ENCODE measurements around the gene PPIL1. TPM values are rescaled to one million over a fixed set of nuclear protein-coding genes. Genes with fewer than 3 reads are reported as not detected.
A peak's percentile ranks its signal among the peaks of the same experiment; 100 is the strongest.

Gene PPIL1
- total and polyA plus RNA-seq, 4 donors, result 9.6 to 33.7 (median 12.7) TPM

GRCh38 chr6:36844232-36845170, 30.1 kb downstream of the PPIL1 start:
- DNase-seq (no peak), ATAC-seq (ENCODE audit: low FRiP score) (no peak)
- Histone ChIP-seq H3K4me1 (ENCODE audit: control insufficient read depth in 1 of 2, insufficient read depth in 2 of 2, low read length in 2 of 2) (no peaks in the 10 kb centered on the region), H3K27ac (ENCODE audit: low read depth in 1 of 2, low read length in 2 of 2) (no peak overlapping the region), H3K36me3 (ENCODE audit: control insufficient read depth in 1 of 2, insufficient read depth in 2 of 2, low read length in 1 of 2) (no peaks in the 10 kb centered on the region), H3K9me3 (ENCODE audit: control insufficient read depth, low read length) (no peaks in the 10 kb centered on the region), H3K4me3 (ENCODE audit: low read length in 2 of 2) (no peak overlapping the region), H3K27me3 (ENCODE audit: control insufficient read depth in 1 of 2, insufficient read depth in 2 of 2, low read length in 1 of 2) (no peaks in the 10 kb centered on the region)
- 86 to 88% methylated on average over 19 of the region's 19 CpGs for WGBS, 2 donors
- intact Hi-C loops (cut with DNase I), result loop anchor here in 1 of 2 donors (5.0 kb wide), 1 partner anchor 57 kb away; no protein-coding TSS in a partner anchor

- H3K9me3 ChIP-seq (ENCODE audit: control insufficient read depth, low read length), result no peaks in the 10 kb centered on the region
- no peaks in the 10 kb centered on the region for H3K27me3 ChIP-seq (ENCODE audit: control insufficient read depth in 1 of 2, insufficient read depth in 2 of 2, low read length in 1 of 2)
- no peak for DNase-seq
- intact Hi-C loops (cut with DNase I), result no loop called here
- no peaks in the 10 kb centered on the region for H3K36me3 ChIP-seq (ENCODE audit: control insufficient read depth in 1 of 2, insufficient read depth in 2 of 2, low read length in 1 of 2)
- no peak for ATAC-seq (ENCODE audit: low FRiP score)
- no peaks in the 10 kb centered on the region for H3K4me1 ChIP-seq (ENCODE audit: control insufficient read depth in 1 of 2, insufficient read depth in 2 of 2, low read length in 2 of 2)
- WGBS, 2 donors, result 52 to 64% methylated on average over 4 of the region's 4 CpGs
- H3K27ac ChIP-seq (ENCODE audit: low read depth in 1 of 2, low read length in 2 of 2), result no peak overlapping the region
- no peak overlapping the region for H3K4me3 ChIP-seq (ENCODE audit: low read length in 2 of 2)
These were observed 31.4 kb downstream of the PPIL1 start for GRCh38 chr6:36843170-36843569.

- ATAC-seq (ENCODE audit: low FRiP score) (no peak), DNase-seq (no peak)
- Histone ChIP-seq H3K4me1 (ENCODE audit: control insufficient read depth in 1 of 2, insufficient read depth in 2 of 2, low read length in 2 of 2) (no peaks in the 10 kb centered on the region), H3K27ac (ENCODE audit: low read depth in 1 of 2, low read length in 2 of 2) (no peak overlapping the region), H3K4me3 (ENCODE audit: low read length in 2 of 2) (no peak overlapping the region), H3K36me3 (ENCODE audit: control insufficient read depth in 1 of 2, insufficient read depth in 2 of 2, low read length in 1 of 2) (no peaks in the 10 kb centered on the region), H3K27me3 (ENCODE audit: control insufficient read depth in 1 of 2, insufficient read depth in 2 of 2, low read length in 1 of 2) (no peaks in the 10 kb centered on the region), H3K9me3 (ENCODE audit: control insufficient read depth, low read length) (no peaks in the 10 kb centered on the region)
- 84 to 90% methylated on average over 2 of the region's 2 CpGs for WGBS, 2 donors
- intact Hi-C loops (cut with DNase I), result no loop called here
These were observed 32.8 kb downstream of the PPIL1 start for GRCh38 chr6:36841756-36842155.

GRCh38 chr6:36840432-36841403, 33.9 kb downstream of the PPIL1 start:
- ATAC-seq (ENCODE audit: low FRiP score), result peak; percentile 59
- no peaks in the 10 kb centered on the region for H3K36me3 ChIP-seq (ENCODE audit: control insufficient read depth in 1 of 2, insufficient read depth in 2 of 2, low read length in 1 of 2)
- no peak overlapping the region for H3K27ac ChIP-seq (ENCODE audit: low read depth in 1 of 2, low read length in 2 of 2)
- intact Hi-C loops (cut with DNase I), result no loop called here
- H3K27me3 ChIP-seq (ENCODE audit: control insufficient read depth in 1 of 2, insufficient read depth in 2 of 2, low read length in 1 of 2), result no peaks in the 10 kb centered on the region
- peak; percentile 58 to 86 for DNase-seq
- WGBS, 2 donors, result 1 to 2% methylated on average over 42 to 44 of the region's 44 CpGs
- peak overlapping the region in 1 of 2 donors; percentile 23 for H3K4me3 ChIP-seq (ENCODE audit: low read length in 2 of 2)
- no peaks in the 10 kb centered on the region for H3K4me1 ChIP-seq (ENCODE audit: control insufficient read depth in 1 of 2, insufficient read depth in 2 of 2, low read length in 2 of 2)
- H3K9me3 ChIP-seq (ENCODE audit: control insufficient read depth, low read length), result no peaks in the 10 kb centered on the region

GRCh38 chr6:36839749-36840431, 34.7 kb downstream of the PPIL1 start:
- ATAC-seq (ENCODE audit: low FRiP score) (peak; percentile 72), DNase-seq (peak; percentile 62 to 87)
- intact Hi-C loops (cut with DNase I), result no loop called here
- Histone ChIP-seq H3K27ac (ENCODE audit: low read depth in 1 of 2, low read length in 2 of 2) (no peak overlapping the region), H3K36me3 (ENCODE audit: control insufficient read depth in 1 of 2, insufficient read depth in 2 of 2, low read length in 1 of 2) (no peaks in the 10 kb centered on the region), H3K4me3 (ENCODE audit: low read length in 2 of 2) (peak overlapping the region; percentile 23 to 24), H3K4me1 (ENCODE audit: control insufficient read depth in 1 of 2, insufficient read depth in 2 of 2, low read length in 2 of 2) (no peaks in the 10 kb centered on the region), H3K27me3 (ENCODE audit: control insufficient read depth in 1 of 2, insufficient read depth in 2 of 2, low read length in 1 of 2) (no peaks in the 10 kb centered on the region), H3K9me3 (ENCODE audit: control insufficient read depth, low read length) (no peaks in the 10 kb centered on the region)
- 0 to 1% methylated on average over 20 to 70 of the region's 70 CpGs for WGBS, 2 donors

- DNase-seq, result no peak
- WGBS, 2 donors, result 20 to 22% methylated on average over 38 to 57 of the region's 57 CpGs
- Histone ChIP-seq H3K27me3 (ENCODE audit: control insufficient read depth in 1 of 2, insufficient read depth in 2 of 2, low read length in 1 of 2) (no peaks in the 10 kb centered on the region), H3K4me3 (ENCODE audit: low read length in 2 of 2) (peak within 1 kb of the TSS; percentile 23 to 24), H3K27ac (ENCODE audit: low read depth in 1 of 2, low read length in 2 of 2) (no peak within 1 kb of the TSS), H3K36me3 (ENCODE audit: control insufficient read depth in 1 of 2, insufficient read depth in 2 of 2, low read length in 1 of 2) (no peaks in the 10 kb centered on the region), H3K9me3 (ENCODE audit: control insufficient read depth, low read length) (no peaks in the 10 kb centered on the region), H3K4me1 (ENCODE audit: control insufficient read depth in 1 of 2, insufficient read depth in 2 of 2, low read length in 2 of 2) (no peaks in the 10 kb centered on the region)
- peak; percentile 13 for ATAC-seq (ENCODE audit: low FRiP score)
- intact Hi-C loops (cut with DNase I), result no loop called here
These were observed 35.5 kb downstream of the PPIL1 start, which contains the start of gene CPNE5 for GRCh38 chr6:36838896-36839748. TSS of gene CPNE5 (minus strand) at chr6:36839444. CDS start at chr6:36839377, 67 bp downstream.

- Histone ChIP-seq H3K4me3 (ENCODE audit: low read length in 2 of 2) (no peak overlapping the region), H3K36me3 (ENCODE audit: control insufficient read depth in 1 of 2, insufficient read depth in 2 of 2, low read length in 1 of 2) (no peaks in the 10 kb centered on the region), H3K4me1 (ENCODE audit: control insufficient read depth in 1 of 2, insufficient read depth in 2 of 2, low read length in 2 of 2) (no peaks in the 10 kb centered on the region), H3K9me3 (ENCODE audit: control insufficient read depth, low read length) (no peaks in the 10 kb centered on the region), H3K27me3 (ENCODE audit: control insufficient read depth in 1 of 2, insufficient read depth in 2 of 2, low read length in 1 of 2) (no peaks in the 10 kb centered on the region), H3K27ac (ENCODE audit: low read depth in 1 of 2, low read length in 2 of 2) (no peak overlapping the region)
- intact Hi-C loops (cut with DNase I), result no loop called here
- WGBS, 2 donors, result 97 to 99% methylated on average over 6 of the region's 6 CpGs
- DNase-seq, result no peak
- no peak for ATAC-seq (ENCODE audit: low FRiP score)
These were observed 36.9 kb downstream of the PPIL1 start for GRCh38 chr6:36837686-36838085.

All from aorta (tissue), 5 donors.